GM12864 (cell line): ENCODE results near the gene TCIRG1.

Source experiments
- DNase-seq: peaks from one replicate; pipeline ENCODE4 v3.0.0-alpha.2; 2011; ENCODE audit warnings: low read depth
- H3K4me3 ChIP-seq: 2 replicates; pipeline ENCODE4 v1.5.1; 2011; ENCODE audit warnings: mild to moderate bottlenecking, low read depth, low read length, control low read depth
- CTCF ChIP-seq: IDR thresholded peaks from 2 replicates; pipeline ENCODE4 v1.5.1; 2011; ENCODE audit warnings: low read depth, mild to moderate bottlenecking, moderate library complexity, low read length, control low read depth, inconsistent platforms; ENCODE audit errors: missing control alignments

The TCIRG1 gene

DNA sequence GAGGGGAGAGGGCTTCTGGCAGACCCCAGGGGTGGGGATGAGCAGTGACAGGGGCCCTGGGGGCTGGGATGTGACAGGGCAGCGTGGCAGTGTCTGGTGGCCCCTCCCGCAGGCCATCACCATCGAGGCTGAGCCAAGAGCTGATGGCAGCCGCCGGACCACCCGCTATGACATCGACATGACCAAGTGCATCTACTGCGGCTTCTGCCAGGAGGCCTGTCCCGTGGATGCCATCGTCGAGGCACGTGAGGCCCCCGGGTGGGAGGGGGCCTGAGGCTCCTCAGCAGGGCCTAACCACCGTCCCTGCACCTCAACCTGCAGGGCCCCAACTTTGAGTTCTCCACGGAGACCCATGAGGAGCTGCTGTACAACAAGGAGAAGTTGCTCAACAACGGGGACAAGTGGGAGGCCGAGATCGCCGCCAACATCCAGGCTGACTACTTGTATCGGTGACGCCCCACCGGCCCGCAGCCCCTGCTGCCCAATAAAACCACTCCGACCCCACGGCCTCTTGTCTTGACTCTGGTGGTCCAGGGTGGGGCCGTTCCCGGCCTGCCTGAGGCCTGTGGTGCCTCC lies 2.6 kb upstream of the TCIRG1 start:
- DNase-seq, result no peak
- no peak for TF ChIP-seq CTCF

GRCh38 chr11:68036717-68037239 lies 2.0 kb upstream of the TCIRG1 start:
- H3K4me3 ChIP-seq, result no peak overlapping the region
- no peak for TF ChIP-seq CTCF
- DNase-seq, result no peak

More for the DNA sequence above, 2.6 kb upstream of the TCIRG1 start:
- no peak overlapping the region for H3K4me3 ChIP-seq

- no peak for TF ChIP-seq CTCF
- H3K4me3 ChIP-seq, result no peak overlapping the region
- no peak for DNase-seq
These were observed 1.2 kb upstream of the TCIRG1 start for GRCh38 chr11:68037411-68038225.

DNA sequence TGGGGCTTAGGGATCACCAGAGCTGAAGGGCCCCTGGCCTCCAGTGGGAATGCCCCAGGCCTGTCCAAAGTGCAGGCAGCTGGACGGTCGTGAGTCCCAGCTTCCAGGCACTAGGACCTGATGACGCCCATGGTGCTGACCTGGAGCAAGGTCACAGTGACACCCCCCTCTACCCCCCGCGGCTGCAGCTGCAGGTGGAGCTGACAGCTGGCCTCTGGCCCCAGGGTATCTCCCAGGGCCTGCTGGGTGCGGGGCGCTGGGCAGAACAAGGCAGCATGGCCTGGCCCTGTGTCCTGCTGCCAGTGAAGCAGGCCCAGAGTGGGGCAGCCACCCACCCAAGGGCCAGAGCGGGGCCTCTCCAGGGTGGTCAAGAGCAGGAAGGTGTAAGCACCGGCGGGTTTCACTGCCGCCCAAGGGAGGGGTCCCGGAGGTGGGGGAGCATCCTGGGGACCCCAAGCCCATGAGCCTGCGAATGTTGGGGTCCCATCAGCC lies 553 bp upstream of the TCIRG1 start:
- peak overlapping the region; percentile 90 for H3K4me3 ChIP-seq
- TF ChIP-seq CTCF, result no peak
- no peak for DNase-seq

- peak overlapping the region; percentile 90 for H3K4me3 ChIP-seq
- DNase-seq, result no peak
These were observed 781 bp downstream of the TCIRG1 start for GRCh38 chr11:68039526-68040086.

More at GRCh38 chr11:68039526-68040086, 781 bp downstream of the TCIRG1 start:
- TF ChIP-seq CTCF, result no peak
